ENCODE data around the gene ARHGAP22.
A peak's percentile ranks its signal among the peaks of the same experiment; 100 is the strongest.

ARHGAP22 gene

GRCh38 chr10:48496831-48497779, 107.8 kb downstream of the ARHGAP22 start:
- peak; percentile 19 to 26 for DNase-seq (ENCODE audit: low read depth in 2 of 2)

GRCh38 chr10:48496105-48496830, 108.6 kb downstream of the ARHGAP22 start:
- no peak for DNase-seq (ENCODE audit: low read depth in 2 of 2)

GRCh38 chr10:48495282-48496045, 109.4 kb downstream of the ARHGAP22 start:
- no peak for DNase-seq (ENCODE audit: low read depth in 2 of 2)

- no peak for DNase-seq (ENCODE audit: low read depth in 2 of 2)
These were observed 110.3 kb downstream of the ARHGAP22 start for GRCh38 chr10:48494611-48495010.

- DNase-seq (ENCODE audit: low read depth in 2 of 2): no peak
These were observed 110.8 kb downstream of the ARHGAP22 start for GRCh38 chr10:48494073-48494472.

GRCh38 chr10:48493083-48493871, 111.6 kb downstream of the ARHGAP22 start:
- DNase-seq (ENCODE audit: low read depth in 2 of 2): no peak

GRCh38 chr10:48492201-48492600, 112.7 kb downstream of the ARHGAP22 start:
- no peak for DNase-seq (ENCODE audit: low read depth in 2 of 2)

GRCh38 chr10:48491392-48492139, 113.3 kb downstream of the ARHGAP22 start:
- no peak for DNase-seq (ENCODE audit: low read depth in 2 of 2)

GRCh38 chr10:48490946-48491345, 113.9 kb downstream of the ARHGAP22 start:
- DNase-seq (ENCODE audit: low read depth in 2 of 2): no peak

- DNase-seq (ENCODE audit: low read depth in 2 of 2): no peak
These were observed 114.3 kb downstream of the ARHGAP22 start for GRCh38 chr10:48490571-48490940.

GRCh38 chr10:48489099-48489498, 115.8 kb downstream of the ARHGAP22 start:
- DNase-seq (ENCODE audit: low read depth in 2 of 2): no peak

- no peak for DNase-seq (ENCODE audit: low read depth in 2 of 2)
These were observed 117.6 kb downstream of the ARHGAP22 start for GRCh38 chr10:48487244-48487643.

GRCh38 chr10:48485711-48486110, 119.2 kb downstream of the ARHGAP22 start:
- DNase-seq (ENCODE audit: low read depth in 2 of 2): no peak

- DNase-seq (ENCODE audit: low read depth in 2 of 2): no peak
These were observed 120.0 kb downstream of the ARHGAP22 start for GRCh38 chr10:48484911-48485310.

GRCh38 chr10:48482207-48482606, 122.7 kb downstream of the ARHGAP22 start:
- no peak for DNase-seq (ENCODE audit: low read depth in 2 of 2)

GRCh38 chr10:48481385-48481784, 123.5 kb downstream of the ARHGAP22 start:
- no peak for DNase-seq (ENCODE audit: low read depth in 2 of 2)

GRCh38 chr10:48480397-48481374, 124.2 kb downstream of the ARHGAP22 start:
- no peak for DNase-seq (ENCODE audit: low read depth in 2 of 2)

- DNase-seq (ENCODE audit: low read depth in 2 of 2): no peak
These were observed 125.7 kb downstream of the ARHGAP22 start for GRCh38 chr10:48478980-48479811.

Measured in fibroblast of skin of left biceps (primary cell).